ENCODE measurements around the gene MSANTD1. TPM values are rescaled to one million over a fixed set of nuclear protein-coding genes. Genes with fewer than 3 reads are reported as not detected.

Gene MSANTD1
- total and polyA plus RNA-seq, 2 experiments from 2014 or later: 0.37 to 2.7 TPM

DNA sequence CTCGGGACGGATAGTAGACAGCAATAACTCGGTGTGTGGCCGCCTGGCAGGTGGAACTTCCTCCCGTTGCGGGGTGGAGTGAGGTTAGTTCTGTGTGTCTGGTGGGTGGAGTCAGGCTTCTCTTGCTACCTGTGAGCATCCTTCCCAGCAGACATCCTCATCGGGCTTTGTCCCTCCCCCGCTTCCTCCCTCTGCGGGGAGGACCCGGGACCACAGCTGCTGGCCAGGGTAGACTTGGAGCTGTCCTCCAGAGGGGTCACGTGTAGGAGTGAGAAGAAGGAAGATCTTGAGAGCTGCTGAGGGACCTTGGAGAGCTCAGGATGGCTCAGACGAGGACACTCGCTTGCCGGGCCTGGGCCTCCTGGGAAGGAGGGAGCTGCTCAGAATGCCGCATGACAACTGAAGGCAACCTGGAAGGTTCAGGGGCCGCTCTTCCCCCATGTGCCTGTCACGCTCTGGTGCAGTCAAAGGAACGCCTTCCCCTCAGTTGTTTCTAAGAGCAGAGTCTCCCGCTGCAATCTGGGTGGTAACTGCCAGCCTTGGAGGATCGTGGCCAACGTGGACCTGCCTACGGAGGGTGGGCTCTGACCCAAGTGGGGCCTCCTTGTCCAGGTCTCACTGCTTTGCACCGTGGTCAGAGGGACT, 5.7 kb upstream of the MSANTD1 start:
- Histone ChIP-seq H3K4me1 (ENCODE audit: low read depth) (peaks cover 18% of the 10 kb centered on the region), H3K36me3 (peaks cover 3% of the 10 kb centered on the region), H3K9me3 (ENCODE audit: low read depth) (no peaks in the 10 kb centered on the region), H3K27me3 (no peaks in the 10 kb centered on the region), H3K4me3 (no peak overlapping the region), H3K27ac (no peak overlapping the region)
- TF ChIP-seq, protein P1, sequence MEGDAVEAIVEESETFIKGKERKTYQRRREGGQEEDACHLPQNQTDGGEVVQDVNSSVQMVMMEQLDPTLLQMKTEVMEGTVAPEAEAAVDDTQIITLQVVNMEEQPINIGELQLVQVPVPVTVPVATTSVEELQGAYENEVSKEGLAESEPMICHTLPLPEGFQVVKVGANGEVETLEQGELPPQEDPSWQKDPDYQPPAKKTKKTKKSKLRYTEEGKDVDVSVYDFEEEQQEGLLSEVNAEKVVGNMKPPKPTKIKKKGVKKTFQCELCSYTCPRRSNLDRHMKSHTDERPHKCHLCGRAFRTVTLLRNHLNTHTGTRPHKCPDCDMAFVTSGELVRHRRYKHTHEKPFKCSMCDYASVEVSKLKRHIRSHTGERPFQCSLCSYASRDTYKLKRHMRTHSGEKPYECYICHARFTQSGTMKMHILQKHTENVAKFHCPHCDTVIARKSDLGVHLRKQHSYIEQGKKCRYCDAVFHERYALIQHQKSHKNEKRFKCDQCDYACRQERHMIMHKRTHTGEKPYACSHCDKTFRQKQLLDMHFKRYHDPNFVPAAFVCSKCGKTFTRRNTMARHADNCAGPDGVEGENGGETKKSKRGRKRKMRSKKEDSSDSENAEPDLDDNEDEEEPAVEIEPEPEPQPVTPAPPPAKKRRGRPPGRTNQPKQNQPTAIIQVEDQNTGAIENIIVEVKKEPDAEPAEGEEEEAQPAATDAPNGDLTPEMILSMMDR (IDR thresholded peaks at IDR 0.05; ENCODE audit: low read depth, low read length): no peak
- no peak for DNase-seq (ENCODE audit: low read depth in 1 of 2, low spot score in 1 of 2)

DNA sequence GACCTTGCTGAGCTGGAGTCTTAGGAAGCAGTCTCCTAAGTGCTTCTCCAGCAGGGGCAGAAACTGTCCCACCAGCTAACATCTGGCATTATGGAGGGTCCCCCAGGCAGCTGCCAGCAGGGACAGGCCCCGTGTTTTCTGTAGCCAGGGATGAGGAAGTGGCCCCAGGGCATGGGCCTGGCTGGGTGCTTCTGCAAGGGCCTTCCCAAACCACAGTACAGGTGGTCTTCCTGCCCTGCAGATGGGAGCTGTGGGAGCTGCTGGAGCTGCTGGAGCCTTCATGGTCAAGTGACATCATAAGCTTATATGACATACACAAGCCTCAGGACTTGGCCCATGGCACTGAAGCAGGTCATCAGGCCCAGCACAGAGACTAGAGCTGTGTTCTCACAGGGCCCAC, 5.0 kb upstream of the MSANTD1 start:
- no peak for DNase-seq (ENCODE audit: low read depth in 1 of 2, low spot score in 1 of 2)
- H3K27me3 ChIP-seq: no peaks in the 10 kb centered on the region
- TF ChIP-seq, protein P1 (IDR thresholded peaks at IDR 0.05; ENCODE audit: low read depth, low read length): no peak
- no peaks in the 10 kb centered on the region for H3K9me3 ChIP-seq (ENCODE audit: low read depth)
- no peak overlapping the region for H3K27ac ChIP-seq
- H3K4me1 ChIP-seq (ENCODE audit: low read depth): peaks cover 10% of the 10 kb centered on the region
- H3K4me3 ChIP-seq: no peak overlapping the region
- H3K36me3 ChIP-seq: peaks cover 3% of the 10 kb centered on the region

DNA sequence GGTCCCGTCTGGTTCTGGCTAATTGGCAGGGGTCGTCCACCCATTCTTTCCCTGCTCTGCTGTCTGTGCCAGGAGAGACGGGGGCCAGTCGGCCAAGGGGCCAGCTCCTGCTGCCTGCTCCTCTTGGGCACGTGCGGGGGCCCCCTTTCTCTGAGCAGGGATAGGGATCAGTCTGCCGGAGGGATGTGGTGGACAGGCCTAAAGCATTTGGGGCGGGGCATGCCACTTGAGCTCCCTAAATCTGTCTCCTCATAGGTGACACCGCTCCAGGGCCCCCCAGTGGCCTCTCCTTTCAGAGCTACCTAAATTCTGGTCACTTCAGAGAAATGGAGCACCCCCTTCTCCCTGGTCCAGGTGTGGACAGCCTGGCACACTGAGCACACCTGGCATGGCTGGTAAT, 4.2 kb upstream of the MSANTD1 start:
- peaks cover 3% of the 10 kb centered on the region for H3K36me3 ChIP-seq
- TF ChIP-seq, protein P1 (IDR thresholded peaks at IDR 0.05; ENCODE audit: low read depth, low read length): no peak
- H3K4me1 ChIP-seq (ENCODE audit: low read depth): peaks cover 3% of the 10 kb centered on the region
- no peaks in the 10 kb centered on the region for H3K27me3 ChIP-seq
- no peak for DNase-seq (ENCODE audit: low read depth in 1 of 2, low spot score in 1 of 2)
- H3K27ac ChIP-seq: no peak overlapping the region
- no peak overlapping the region for H3K4me3 ChIP-seq
- no peaks in the 10 kb centered on the region for H3K9me3 ChIP-seq (ENCODE audit: low read depth)

DNA sequence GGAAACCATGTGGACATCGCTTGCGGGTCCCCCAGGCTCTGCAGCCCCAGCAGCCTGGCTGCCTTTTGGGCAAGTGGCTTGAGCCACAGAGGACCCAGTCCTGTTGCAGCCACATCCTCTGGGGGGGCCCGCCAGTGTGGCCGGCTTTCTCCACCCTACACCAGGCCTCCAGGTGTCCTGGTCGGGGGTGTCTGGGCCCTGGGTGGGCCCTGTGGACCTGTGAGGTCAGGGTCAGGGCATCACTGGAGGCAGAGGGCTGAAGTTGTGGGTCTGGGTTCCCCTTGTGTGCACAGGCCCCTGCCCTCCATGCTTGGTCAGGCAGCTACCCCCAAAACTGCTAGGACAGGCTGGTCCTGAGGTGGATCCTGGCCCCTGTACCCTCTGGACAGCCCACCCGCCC, 3.3 kb upstream of the MSANTD1 start:
- Histone ChIP-seq H3K27ac (no peak overlapping the region), H3K4me3 (no peak overlapping the region), H3K9me3 (ENCODE audit: low read depth) (no peaks in the 10 kb centered on the region), H3K36me3 (no peaks in the 10 kb centered on the region), H3K27me3 (no peaks in the 10 kb centered on the region), H3K4me1 (ENCODE audit: low read depth) (no peaks in the 10 kb centered on the region)
- TF ChIP-seq, protein P1 (IDR thresholded peaks at IDR 0.05; ENCODE audit: low read depth, low read length): no peak
- DNase-seq (ENCODE audit: low read depth in 1 of 2, low spot score in 1 of 2): no peak

DNA sequence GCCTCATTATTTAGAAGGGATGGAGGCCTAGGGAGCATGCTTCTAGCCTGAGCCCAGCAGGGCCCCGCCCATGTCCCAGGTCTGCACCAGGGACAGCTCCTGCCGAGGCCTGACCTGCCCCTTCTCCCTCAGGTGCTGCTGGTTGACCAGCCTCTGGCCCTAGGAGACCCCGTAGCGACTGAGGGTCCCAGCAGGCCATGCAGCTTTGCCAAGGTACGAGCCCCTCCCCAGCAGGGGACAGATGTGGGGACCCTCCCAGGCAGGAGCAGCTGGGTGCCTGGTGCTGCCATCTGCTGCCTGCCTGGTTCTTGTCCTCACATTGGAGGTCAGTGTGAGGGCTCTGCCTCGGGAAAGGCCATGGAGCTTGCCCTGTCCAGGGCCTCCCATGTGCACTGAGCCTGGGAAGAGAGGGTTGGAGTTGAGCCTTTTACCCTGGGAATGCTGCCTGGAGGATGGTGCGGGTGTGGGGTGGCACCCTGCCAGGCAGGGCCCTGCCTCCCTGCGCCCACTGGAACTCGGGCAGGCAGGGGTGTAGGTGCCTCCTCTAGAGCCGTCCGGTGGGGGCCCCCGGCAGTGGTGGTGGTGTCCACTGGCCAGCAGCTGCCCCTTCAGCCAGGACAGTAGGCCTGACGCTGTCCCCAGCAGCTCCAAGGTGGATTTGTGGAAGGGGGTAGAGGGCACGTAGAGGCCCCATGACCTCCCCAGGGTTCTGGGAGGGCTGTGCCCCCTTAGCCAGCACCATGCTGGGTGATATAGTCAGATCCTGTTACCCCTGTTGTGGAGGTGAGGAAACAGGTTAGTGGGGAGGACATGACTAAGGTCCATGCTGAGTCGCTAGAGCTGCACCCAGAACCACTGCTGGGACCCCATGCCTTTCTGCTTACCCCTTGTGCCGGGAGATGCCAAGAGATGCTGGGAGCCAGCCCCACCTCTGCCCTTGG, 2.2 kb upstream of the MSANTD1 start:
- H3K36me3 ChIP-seq: no peaks in the 10 kb centered on the region
- no peak for DNase-seq (ENCODE audit: low read depth in 1 of 2, low spot score in 1 of 2)

More for the DNA sequence above, 2.2 kb upstream of the MSANTD1 start:
- Histone ChIP-seq H3K4me3 (no peak overlapping the region), H3K27ac (no peak overlapping the region), H3K4me1 (ENCODE audit: low read depth) (no peaks in the 10 kb centered on the region), H3K27me3 (no peaks in the 10 kb centered on the region), H3K9me3 (ENCODE audit: low read depth) (no peaks in the 10 kb centered on the region)
- TF ChIP-seq, protein P1 (IDR thresholded peaks at IDR 0.05; ENCODE audit: low read depth, low read length): peak; percentile 4

Data from cardiac muscle cell (in vitro differentiated cells and primary cell).